C1 segment of cervical spinal cord (tissue), 14 donors: ENCODE measurements around the gene SLAMF8.

Experiments
- DNase-seq, 14 donors: peaks; one replicate each; lab custom pipeline; 2025; lab: John Stamatoyannopoulos, UW

The SLAMF8 gene

DNA sequence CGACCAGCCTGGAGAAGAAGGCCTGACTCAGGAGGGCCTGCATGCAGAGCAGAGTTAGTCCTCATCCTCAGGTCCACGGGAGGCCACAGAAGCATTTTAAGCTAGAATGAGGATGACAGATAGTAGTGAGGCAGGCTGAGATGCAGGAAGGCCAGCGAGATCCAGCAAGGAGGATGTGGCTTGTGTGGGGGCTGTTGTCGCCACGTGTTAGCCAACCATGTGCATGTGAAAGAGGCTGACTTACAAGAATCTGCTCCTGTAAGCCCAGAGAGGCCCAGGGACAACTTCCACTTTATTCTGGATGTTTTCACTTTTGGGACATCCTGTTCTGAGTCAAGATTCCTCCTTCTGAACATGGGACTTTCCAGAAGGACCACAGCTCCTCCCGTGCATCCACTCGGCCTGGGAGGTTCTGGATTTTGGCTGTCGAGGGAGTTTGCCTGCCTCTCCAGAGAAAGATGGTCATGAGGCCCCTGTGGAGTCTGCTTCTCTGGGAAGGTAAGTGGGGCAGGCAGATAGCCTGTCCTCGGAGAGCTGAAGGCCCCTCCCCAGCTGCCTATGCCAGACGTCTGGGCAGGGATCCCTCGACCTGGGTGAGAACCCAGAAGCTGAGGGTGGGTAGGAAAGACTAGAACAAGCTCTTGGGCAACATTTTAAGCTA is at the start of gene SLAMF8:
Gene SLAMF8 (plus strand): TSS at position 433 of the 661 bp plus-strand sequence. CDS start 26 bp downstream, at position 459.
- peak in 7 of 14 donors; percentile 1 to 42 (median 17) for DNase-seq

DNA sequence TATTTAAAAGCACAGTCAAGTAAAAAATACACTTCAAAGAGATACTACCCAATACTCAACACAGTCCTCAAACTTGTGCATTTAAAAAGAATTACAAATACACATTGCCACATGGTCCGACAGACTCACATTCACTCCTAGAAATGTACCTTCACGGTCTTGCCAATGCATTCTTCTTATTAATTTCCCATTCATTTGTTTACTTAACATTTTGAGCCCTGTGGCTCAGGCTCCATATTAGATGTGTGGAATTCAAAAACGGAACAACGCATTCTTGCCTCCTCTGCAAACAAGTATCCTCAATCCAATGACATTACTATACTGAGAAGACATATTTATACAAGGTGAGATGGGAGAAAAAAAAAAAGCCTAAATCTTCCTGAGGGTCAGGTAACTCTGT is 48.4 kb upstream of the SLAMF8 start:
- DNase-seq, result no peak

DNA sequence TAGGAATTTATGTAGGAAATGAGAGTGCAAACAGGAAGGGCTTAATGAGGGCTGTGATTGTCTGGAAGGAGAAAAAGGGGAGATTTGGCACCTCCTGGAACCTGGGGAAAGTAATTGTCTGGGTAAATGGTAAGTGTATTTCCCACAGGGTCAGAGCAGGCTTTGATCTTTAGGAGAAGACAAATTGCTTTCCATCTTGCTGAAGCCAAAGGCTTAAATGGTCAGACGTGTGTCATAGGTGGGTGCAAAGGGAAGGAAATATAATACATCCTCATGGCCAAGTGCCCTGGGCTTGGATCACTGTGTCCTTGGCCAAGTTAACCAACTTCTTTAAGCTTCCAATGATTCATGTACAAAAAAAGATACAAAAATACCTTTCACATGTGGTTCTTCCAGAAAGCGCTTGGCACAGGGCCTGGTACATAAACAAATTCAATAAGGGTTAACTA is 47.2 kb upstream of the SLAMF8 start:
- DNase-seq, result no peak

DNA sequence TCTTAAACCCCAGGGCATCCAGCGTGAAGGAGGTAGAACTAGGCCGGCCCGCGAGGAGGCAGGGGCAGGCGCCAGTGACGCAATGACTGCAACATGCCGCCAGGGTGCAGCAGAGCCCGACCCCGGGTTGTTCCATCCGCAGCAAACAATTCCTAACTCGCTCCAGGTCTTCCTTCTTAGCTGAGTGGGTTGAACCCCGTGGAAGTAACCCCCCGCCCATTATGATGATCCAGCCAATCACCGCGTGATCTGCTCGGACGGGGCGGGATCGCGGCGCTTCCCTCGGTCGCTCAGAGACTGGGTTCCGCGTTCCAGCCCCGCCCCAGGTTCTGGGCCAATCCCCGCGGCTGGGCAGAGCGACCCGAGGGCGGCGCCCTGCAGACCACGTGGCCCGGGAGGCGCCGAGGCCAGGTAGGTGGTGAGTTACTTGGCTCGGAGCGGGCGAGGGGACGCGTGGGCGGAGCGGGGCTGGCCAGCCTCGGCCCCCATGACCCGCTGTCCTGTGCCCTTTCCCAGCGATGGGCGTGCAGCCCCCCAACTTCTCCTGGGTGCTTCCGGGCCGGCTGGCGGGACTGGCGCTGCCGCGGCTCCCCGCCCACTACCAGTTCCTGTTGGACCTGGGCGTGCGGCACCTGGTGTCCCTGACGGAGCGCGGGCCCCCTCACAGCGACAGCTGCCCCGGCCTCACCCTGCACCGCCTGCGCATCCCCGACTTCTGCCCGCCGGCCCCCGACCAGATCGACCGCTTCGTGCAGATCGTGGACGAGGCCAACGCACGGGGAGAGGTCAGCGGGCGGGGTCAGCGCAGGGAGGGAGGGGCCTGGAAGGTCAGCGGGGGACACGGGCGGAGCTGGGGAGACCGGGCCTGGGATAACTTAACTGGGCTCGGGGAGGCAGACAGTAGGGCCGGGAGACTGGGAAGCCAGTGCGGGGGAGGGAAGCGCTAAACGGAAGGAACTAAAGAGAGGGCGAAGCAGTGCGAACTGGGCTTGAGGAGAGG is 45.8 kb upstream of the SLAMF8 start, which contains the start of gene DUSP23:
Gene DUSP23 (plus strand): TSS at position 380 of the 1,000 bp plus-strand sequence. CDS start 139 bp downstream, at position 519.
- DNase-seq, result peak; percentile 81 to 97 (median 93)

DNA sequence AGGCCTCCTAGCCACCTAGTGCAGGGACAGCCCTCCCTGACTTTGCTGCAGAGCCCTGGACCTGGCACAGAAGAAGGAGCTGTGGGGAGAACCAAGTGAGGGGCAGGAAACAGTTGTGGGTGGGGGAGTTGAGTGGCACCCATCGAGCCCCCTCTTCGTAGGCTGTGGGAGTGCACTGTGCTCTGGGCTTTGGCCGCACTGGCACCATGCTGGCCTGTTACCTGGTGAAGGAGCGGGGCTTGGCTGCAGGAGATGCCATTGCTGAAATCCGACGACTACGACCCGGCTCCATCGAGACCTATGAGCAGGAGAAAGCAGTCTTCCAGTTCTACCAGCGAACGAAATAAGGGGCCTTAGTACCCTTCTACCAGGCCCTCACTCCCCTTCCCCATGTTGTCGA is 44.7 kb upstream of the SLAMF8 start:
- peak in 1 of 14 donors; percentile 1 for DNase-seq

DNA sequence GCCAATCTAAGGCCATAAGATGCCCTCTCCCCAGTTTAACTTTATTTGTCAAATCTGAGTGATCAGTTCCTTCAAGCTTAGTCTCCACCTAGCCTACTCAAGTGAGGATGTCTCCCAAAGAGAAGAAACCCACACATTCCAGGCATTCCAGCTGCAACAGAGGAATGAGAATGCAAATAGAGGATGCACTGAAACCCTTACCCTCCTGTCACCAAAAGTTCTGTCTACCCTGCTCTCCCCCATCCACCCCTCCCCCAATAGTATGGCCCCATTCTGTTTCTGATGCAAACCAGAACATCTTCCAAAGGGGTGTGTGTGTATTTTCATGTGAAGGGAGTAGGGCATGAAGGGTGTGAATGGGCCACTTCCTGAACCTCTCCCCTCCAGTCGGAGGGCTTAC is 42.9 kb upstream of the SLAMF8 start:
- DNase-seq, result no peak

DNA sequence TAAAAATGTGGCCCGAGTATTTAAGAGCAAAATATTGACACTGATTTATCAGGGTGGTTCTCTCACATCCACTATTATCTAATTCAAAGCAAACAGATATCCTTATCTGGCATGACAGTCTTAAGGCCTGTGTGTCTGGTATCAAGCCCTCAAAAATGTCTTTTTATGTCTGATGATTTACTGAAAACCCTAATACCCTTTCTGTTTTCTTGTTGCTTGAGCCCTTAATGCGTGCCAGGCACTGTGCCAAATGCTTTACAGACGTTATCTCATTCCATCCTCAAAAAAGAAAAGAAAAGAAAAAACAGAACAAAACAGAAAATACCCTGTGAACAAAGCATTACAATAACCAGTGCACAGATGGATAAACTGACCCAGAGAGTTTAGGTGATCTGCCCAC is 40.2 kb upstream of the SLAMF8 start:
- no peak for DNase-seq

DNA sequence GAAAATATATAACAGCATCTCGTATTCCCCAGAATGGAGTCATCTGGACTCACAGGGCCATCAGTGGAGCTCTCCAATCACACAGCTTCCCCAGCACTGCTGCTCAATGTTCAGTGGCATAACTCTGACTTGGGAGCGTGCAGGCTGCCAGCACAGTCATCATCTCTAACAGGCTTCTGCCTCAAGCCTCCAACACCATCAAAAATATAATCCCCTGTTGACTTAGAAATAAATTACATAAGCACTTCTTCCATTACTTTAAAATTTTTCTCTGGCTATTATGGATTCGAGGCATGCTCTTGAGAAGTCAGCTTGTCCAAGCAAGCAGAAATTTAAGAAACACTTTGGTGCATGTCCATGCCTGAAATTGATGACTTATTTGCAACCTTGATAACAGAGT is 39.7 kb upstream of the SLAMF8 start:
- no peak for DNase-seq

DNA sequence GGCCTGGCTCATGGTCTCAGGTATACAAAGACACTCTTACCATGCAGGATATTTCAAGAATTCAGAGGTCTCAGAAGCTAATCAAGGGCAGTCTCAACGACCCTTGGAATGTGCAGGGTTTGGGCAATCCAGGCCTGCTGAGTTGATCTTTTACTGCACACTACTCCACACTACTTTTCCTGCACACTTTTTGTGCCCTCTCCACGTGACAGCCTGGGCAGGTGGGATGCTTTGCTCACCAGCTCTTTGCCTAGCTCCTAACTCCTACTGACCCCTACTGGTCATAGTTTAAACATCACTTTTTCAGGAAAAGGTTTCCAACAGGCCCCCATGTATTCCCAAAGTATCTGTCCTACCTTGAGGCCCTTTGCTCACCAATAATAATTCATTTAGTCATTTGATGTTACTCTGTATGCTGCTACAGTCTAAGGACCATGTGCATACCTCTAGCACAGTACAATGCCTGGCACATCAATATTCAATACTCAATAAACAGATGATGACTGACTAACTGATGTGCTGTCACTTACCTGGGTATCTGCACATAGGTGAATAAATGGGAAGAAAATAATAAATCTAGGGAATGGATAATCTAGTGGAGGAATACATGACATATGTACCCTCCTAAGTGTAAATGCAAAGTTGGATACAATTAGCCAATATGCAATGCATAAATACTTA is 36.3 kb upstream of the SLAMF8 start:
- no peak for DNase-seq

DNA sequence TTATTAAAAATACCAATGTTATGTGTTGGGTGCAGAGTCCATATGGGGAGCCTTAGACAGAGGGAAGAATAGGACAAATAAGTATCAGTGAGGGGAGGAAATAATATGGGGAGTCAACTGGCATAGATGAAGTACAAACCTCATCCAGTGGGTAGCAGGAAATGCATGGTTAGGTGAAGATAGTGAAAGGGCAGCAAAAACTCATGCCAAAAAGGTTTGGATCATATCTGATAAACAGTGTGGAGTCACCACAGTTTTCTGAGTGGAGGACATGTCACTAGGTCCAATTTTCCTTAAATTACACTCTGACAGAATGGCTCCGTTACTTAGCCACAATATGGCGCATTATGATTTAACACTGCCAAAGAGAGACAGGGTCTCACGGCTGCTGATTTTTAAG is 35.6 kb upstream of the SLAMF8 start:
- no peak for DNase-seq

DNA sequence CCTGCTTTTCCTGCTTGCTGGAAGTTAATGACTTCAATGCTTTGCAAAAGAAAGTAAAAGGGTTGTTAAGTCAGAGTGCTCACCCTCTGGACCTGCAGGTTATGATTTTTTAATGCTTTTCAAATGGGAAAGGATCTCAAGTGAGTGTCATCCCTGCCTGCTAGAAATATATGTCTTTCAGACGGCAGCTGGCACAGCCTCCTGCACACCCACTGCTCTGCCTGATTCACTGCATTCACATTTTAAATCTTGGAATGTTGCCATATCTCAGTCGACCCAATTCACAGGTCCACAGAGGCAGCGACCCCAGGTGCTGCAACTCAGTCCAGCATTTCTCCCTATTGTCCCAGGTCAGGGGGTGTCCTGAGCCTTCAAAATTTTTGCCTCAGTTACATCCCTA is 35.2 kb upstream of the SLAMF8 start:
- DNase-seq, result no peak

DNA sequence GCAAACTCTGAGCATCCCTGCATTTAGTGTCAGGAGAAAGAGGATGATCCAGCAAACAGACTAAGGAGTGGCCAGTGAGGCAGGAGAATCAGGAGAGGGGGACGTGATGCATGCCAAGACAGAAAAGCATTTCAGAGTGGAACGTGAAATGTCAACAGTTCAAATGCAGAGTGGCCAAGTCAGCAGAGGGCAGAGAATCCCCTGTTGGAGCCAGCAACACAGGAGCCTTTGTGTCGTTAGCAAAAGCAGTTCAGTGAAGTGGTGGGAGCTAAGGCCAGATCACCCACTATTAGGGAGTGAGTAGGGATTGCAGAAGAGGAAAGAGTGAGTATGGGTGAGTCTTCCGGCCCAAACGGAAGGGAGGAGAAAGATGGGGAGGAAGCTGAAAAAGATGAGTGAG is 31.1 kb upstream of the SLAMF8 start:
- DNase-seq, result no peak

DNA sequence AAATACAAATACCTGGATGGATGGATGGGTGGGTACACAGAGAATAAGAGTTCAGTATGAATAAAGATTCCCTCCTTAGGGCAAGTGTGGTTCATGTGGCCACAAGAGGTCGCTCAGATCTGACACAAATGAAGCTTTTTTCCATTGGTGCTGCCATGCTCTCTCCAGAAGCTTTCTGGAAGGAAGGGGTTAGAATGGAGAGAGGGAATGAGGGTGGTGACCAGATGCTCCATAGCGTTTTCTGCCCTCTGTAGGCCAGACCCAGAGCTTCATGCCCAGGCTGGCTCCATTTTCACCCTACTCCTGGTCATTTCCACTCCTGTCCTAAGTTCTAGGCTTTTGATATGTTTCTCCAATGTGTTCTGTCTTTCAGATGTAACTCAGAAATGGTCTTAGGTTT is 27.8 kb upstream of the SLAMF8 start:
- DNase-seq, result peak in 9 of 14 donors; percentile 1 to 50 (median 17)

DNA sequence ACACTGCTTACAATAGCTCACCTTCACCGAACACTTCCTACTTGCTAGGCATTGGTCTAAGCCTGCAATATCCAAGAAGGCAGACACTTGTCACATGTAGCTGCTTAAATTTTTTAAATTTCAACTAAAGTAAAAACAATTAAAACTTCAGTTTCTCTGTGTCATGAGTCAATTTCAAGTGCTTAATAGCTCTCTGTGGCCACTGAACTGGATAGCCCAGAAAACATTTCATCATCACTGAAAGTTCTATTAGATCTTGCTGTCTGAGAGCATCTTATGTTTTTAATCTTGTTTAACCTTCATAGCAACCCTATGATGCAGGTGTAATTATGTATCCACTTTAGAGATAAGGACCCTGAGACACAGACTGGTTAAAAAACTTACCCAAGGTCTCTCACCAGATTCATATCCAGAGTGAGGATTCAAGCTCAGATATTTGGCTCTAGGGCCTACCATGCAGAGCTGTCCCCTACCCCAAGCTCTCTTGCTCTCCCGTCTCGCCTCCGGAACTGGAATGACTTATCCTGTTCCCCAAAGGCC is 27.2 kb upstream of the SLAMF8 start:
- DNase-seq, result no peak

DNA sequence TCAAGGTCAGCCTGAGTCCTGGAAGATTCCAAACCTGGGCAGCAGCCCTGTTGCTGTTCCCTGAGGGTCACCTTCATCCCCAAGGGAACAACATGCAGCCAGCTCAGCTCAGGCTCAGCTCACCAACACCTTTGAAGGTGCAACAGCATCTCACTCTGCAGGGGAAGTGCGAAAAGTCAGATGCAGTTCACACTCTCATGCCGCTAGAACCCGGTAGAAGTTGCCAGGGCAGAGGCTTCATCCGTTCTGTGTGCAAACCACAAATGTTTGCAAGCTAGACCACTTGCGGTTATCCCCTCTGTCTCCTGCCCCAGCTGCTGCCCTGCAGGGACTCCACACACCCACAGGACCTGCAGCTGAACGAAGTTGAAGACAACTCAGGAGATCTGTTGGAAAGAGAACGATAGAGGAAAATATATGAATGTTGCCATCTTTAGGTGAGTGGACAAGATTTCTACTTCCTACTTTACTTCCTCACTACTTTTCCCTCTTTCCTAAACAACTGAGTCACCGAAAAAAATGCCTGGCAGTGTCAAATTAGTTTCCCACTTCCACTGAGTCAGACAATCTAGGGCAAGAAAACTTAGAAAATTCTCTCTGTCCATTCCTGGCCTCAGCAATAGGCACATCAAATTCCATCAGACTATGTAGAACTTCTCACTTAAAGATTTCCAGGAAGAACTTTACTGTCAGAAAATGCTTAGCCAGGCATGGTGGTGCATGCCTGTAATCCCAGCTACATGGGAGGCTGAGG is 26.3 kb upstream of the SLAMF8 start:
- DNase-seq, result no peak

DNA sequence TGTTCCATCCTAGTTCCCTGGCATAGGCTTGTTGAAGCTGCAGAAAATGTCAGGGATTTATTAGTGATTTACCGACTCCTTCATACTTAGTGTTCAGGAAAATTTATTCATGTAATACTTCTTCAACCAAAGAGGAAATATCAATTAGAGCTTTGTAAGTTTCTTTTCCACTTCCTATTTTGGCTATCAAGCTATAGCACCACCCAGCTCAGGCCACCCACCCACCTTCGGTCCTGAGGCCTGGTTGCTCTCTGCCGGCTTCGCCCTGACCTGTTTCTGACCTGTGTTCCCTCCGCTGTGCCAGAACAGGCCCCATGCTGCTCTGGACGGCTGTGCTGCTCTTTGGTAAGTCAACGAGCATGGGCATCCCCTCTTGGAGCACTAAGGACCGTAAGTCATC is 24.6 kb upstream of the SLAMF8 start, which contains the start of gene FCRL6:
Gene FCRL6 (plus strand): TSS at position 250 of the 400 bp plus-strand sequence. CDS start 65 bp downstream, at position 315.
- DNase-seq, result no peak

DNA sequence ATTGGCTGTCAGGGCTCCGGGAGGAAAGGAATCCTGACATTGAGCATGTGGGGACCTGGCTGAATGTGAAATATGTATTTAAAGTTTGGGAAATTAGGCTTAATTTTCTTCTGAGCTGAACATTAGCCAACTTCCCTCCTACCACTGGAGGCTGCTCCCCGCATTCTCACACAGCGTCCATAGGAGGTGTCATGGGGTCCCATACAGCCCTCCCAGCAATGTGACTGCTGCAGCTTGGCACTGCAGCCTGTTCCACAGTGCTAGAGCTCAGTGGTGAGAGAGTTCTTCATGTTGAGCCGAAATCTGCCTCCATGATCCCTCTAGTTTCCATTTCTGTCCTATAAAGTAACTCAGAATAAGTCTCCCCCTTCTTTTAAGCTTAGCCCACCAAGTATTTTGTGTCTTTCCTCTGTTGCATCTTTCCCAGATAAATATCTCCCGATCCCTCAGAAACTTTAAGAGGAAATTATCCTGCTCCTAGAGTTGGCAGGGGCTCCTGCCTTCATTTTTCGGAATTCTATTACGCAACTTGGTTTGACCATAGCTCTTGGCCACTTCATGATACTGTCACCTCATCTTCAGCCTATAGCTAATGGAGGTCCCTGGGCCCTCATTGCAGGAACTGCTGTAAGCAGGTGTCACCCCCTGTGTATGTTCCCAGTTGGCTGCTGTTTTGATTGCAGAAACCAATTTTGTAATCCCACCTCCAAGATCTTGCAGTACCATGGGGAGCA is 22.6 kb upstream of the SLAMF8 start:
- no peak for DNase-seq

DNA sequence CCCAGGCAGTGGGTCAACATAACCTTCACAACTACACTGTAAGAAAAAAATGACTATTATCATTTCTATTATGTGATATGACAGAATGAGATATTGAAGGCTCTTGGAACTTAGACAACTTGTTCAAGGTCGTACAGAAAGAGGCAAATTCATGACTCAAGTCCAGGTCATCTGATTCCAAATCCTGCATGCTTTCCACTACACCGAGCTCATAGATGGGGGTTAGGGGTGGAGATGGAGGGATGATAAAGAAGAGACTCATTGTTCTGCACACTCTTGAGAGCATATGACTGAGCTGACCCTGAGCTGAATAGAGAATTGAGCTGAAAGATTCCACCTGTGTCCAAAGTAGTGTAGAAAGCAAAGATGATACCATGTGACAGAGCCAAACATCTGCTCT is 21.7 kb upstream of the SLAMF8 start:
- DNase-seq, result no peak

DNA sequence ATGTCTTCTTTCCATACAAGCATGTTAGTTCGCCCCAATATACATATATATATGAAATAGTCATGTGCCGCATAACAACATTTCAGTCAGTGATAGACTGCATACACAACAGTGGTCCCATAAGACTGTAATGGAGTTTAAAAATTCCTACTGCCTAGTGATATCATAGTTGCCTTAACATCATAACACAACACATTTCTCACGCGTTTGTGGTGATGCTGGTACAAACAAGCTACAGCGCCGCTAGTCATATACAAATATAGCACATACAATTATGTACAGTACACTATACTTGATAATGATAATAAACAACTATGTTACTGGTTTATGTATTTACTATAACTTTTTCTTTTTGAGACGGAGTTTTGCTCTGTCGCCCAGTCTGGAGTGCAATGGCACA is 10.7 kb upstream of the SLAMF8 start:
- DNase-seq, result no peak
